HCT116 (cell line): ENCODE measurements around the gene SIRPB2. TPM values are rescaled to one million over a fixed set of nuclear protein-coding genes. Genes with fewer than 3 reads are reported as not detected.

ENCODE experiments used
- ATAC-seq: fragments of 200-7000 bp; cut with Tn5 transposase; 2 replicates; pipeline ENCODE4 v1.9.1; 2020; ENCODE audit warnings: mild to moderate bottlenecking, moderate library complexity
- BruUV-seq: library from RNA; stranded (reverse); fragments of 400-500 nt; replicated peaks from 2 replicates; lab custom pipeline; 2021; lab: Mats Ljungman, UMichigan
- CTCF ChIA-PET: fragments of 300-600 bp; sonication (Branson Sonifier 250); formaldehyde crosslinking; loops from one replicate; lab custom pipeline; 2021; ENCODE audit warnings: antibody characterized with exemption; lab: Charles Lee
- POLR2A ChIA-PET: fragments of 300-600, 350-600 bp; sonication (Branson Sonifier 250); formaldehyde crosslinking; loops from one replicate; lab custom pipeline; 2021; ENCODE audit warnings: antibody characterized with exemption; lab: Charles Lee
- RAD21 ChIA-PET, 2 experiments: fragments of 300-600 bp; sonication (Branson Sonifier 250); formaldehyde crosslinking; loops; one replicate each; lab custom pipeline; 2023; ENCODE audit warnings: low total read pairs in 2 of 2; ENCODE audit not compliant: uncharacterized antibody in 2 of 2, unreplicated experiment in 2 of 2, low non-redundant PET in 1 of 2; lab: Charles Lee
- DNase-seq: peaks from one replicate; pipeline ENCODE4 v3.0.0-alpha.2; 2010; ENCODE audit warnings: low read depth, low spot score
- H2AFZ ChIP-seq: fragments of 200-600 bp; shearing (Covaris generic), sonication (generic); 2 replicates; pipeline ENCODE4 v1.6.1; 2017; ENCODE audit warnings: low read depth, mixed run types, mixed read lengths, antibody characterized with exemption, low read length; ENCODE audit not compliant: poor library complexity, severe bottlenecking
- H3K27ac ChIP-seq: 2 replicates; pipeline ENCODE4 v1.5.1; 2012; ENCODE audit warnings: low read depth, low read length
- H3K27me3 ChIP-seq: fragments of 200-600 bp; sonication (generic); 2 replicates; pipeline ENCODE4 v1.6.1; 2016; ENCODE audit warnings: mixed run types, low read length, mixed read lengths; ENCODE audit not compliant: insufficient read depth
- H3K36me3 ChIP-seq, 2 experiments: fragments of 200-500 bp in 1 of 2; fragments of 200-600 bp in 1 of 2; sonication (Bioruptor generic) in 1 of 2; sonication (generic) in 1 of 2; 2 replicates each; pipeline versions ENCODE4 v1.5.1 to v1.6.1; 2014 to 2016; ENCODE audit warnings: low read length in 2 of 2, inconsistent platforms in 1 of 2, mixed read lengths in 1 of 2, mixed run types in 1 of 2; ENCODE audit not compliant: insufficient read depth in 2 of 2, control insufficient read depth in 1 of 2
- H3K4me1 ChIP-seq, 2 experiments: fragments of 200-600 bp in 1 of 2; sonication (generic) in 1 of 2; 2 replicates each; pipeline versions ENCODE4 v1.5.1 to v1.6.1; 2012 to 2017; ENCODE audit warnings: low read length in 2 of 2, inconsistent platforms in 1 of 2, mild to moderate bottlenecking in 1 of 2, mixed read lengths in 1 of 2, mixed run types in 1 of 2, moderate library complexity in 1 of 2; ENCODE audit not compliant: insufficient read depth in 2 of 2, control insufficient read depth in 1 of 2
- H3K4me2 ChIP-seq: fragments of 200-600 bp; sonication (generic); 2 replicates; pipeline ENCODE4 v1.6.1; 2017; ENCODE audit warnings: mixed run types, low read length, mixed read lengths
- H3K4me3 ChIP-seq, 2 experiments: fragments of 200-600 bp in 1 of 2; sonication (generic) in 1 of 2; replicated peaks in 1 of 2; 2 replicates each; pipeline ENCODE4 v1.5.1; 2011 to 2016; ENCODE audit warnings: low read length in 2 of 2, control low read depth in 1 of 2, low read depth in 1 of 2, mild to moderate bottlenecking in 1 of 2, mixed read lengths in 1 of 2, mixed run types in 1 of 2
- H3K79me2 ChIP-seq: fragments of 200-600 bp; sonication (generic); 2 replicates; pipeline ENCODE4 v1.6.1; 2017; ENCODE audit warnings: mild to moderate bottlenecking, mixed run types, low read length, moderate library complexity, mixed read lengths; ENCODE audit not compliant: insufficient read depth
- H3K9ac ChIP-seq: fragments of 200-600 bp; sonication (generic); 2 replicates; pipeline ENCODE4 v1.6.1; 2016; ENCODE audit warnings: low read length, mixed read lengths
- H3K9me2 ChIP-seq: fragments of 200-600 bp; sonication (generic), shearing (Covaris generic); 2 replicates; pipeline ENCODE4 v1.6.1; 2017; ENCODE audit warnings: mixed run types, mild to moderate bottlenecking, moderate library complexity; ENCODE audit not compliant: insufficient read depth
- H3K9me3 ChIP-seq, 2 experiments: fragments of 200-500 bp in 1 of 2; fragments of 200-600 bp in 1 of 2; sonication (Bioruptor generic) in 1 of 2; sonication (generic) in 1 of 2; 2 replicates each; pipeline ENCODE4 v1.6.1; 2014 to 2017; ENCODE audit warnings: low read length in 2 of 2, mixed read lengths in 2 of 2, inconsistent platforms in 1 of 2, low read depth in 1 of 2, mild to moderate bottlenecking in 1 of 2, mixed run types in 1 of 2, moderate library complexity in 1 of 2; ENCODE audit not compliant: control insufficient read depth in 1 of 2, insufficient read depth in 1 of 2
- H4K20me1 ChIP-seq: fragments of 200-600 bp; sonication (generic), shearing (Covaris generic); 2 replicates; pipeline ENCODE4 v1.6.1; 2017; ENCODE audit warnings: mixed run types, mild to moderate bottlenecking, moderate library complexity; ENCODE audit not compliant: insufficient read depth
- CEBPB ChIP-seq: IDR thresholded peaks from 2 replicates; pipeline ENCODE4 v1.6.1; 2012; ENCODE audit warnings: low read depth
- CTCF ChIP-seq, 3 experiments: fragments of 200-600 bp in 1 of 3; sonication (generic) in 1 of 3; IDR thresholded peaks in 2 of 3; conservative IDR thresholded peaks in 1 of 3; 2 replicates each; pipeline ENCODE4 v1.5.1; 2012 to 2017; ENCODE audit warnings: low read depth in 2 of 3, low read length in 2 of 3, antibody characterized with exemption in 1 of 3, borderline replicate concordance in 1 of 3, control low read depth in 1 of 3, mild to moderate bottlenecking in 1 of 3, mixed read lengths in 1 of 3, mixed run types in 1 of 3, moderate library complexity in 1 of 3; ENCODE audit not compliant: insufficient read depth in 1 of 3
- ELF1 ChIP-seq: IDR thresholded peaks from 2 replicates; pipeline ENCODE4 v1.6.1; 2012; ENCODE audit warnings: low read depth, borderline replicate concordance
- EZH2 ChIP-seq: fragments of 200-600 bp; sonication (generic); IDR thresholded peaks from 2 replicates; pipeline ENCODE4 v1.6.1; 2017; ENCODE audit warnings: antibody characterized with exemption, mixed run types
- JUND ChIP-seq: IDR thresholded peaks from 2 replicates; pipeline ENCODE4 v1.6.1; 2012
- POLR2A ChIP-seq: IDR thresholded peaks from 2 replicates; pipeline ENCODE4 v1.7.0; 2011; ENCODE audit warnings: borderline replicate concordance; ENCODE audit not compliant: insufficient read depth, insufficient read length; ENCODE audit errors: extremely low read depth
- POLR2AphosphoS5 ChIP-seq: IDR thresholded peaks from 2 replicates; pipeline ENCODE4 v1.6.1; 2011; ENCODE audit warnings: mild to moderate bottlenecking, low read depth, low read length, moderate library complexity
- RAD21 ChIP-seq: IDR thresholded peaks from 2 replicates; pipeline ENCODE4 v1.6.1; 2012; ENCODE audit warnings: low read depth, mild to moderate bottlenecking
- REST ChIP-seq: IDR thresholded peaks from 2 replicates; pipeline ENCODE4 v1.6.1; 2012; ENCODE audit warnings: low read depth
- SIN3A ChIP-seq: IDR thresholded peaks from 2 replicates; pipeline ENCODE4 v1.6.1; 2012; ENCODE audit warnings: low read depth
- SRF ChIP-seq: IDR thresholded peaks from 2 replicates; pipeline ENCODE4 v1.6.1; 2012; ENCODE audit warnings: low read depth
- TCF7L2 ChIP-seq: IDR thresholded peaks from 2 replicates; pipeline ENCODE4 v1.7.0; 2011; ENCODE audit warnings: borderline replicate concordance, inconsistent platforms; ENCODE audit not compliant: insufficient read depth, insufficient read length; ENCODE audit errors: extremely low read depth
- YY1 ChIP-seq: IDR thresholded peaks from 2 replicates; pipeline ENCODE4 v1.6.1; 2011; ENCODE audit warnings: low read length, low read depth, moderate library complexity, mild to moderate bottlenecking; ENCODE audit not compliant: insufficient replicate concordance; ENCODE audit errors: extremely low read depth
- ZBTB33 ChIP-seq: IDR thresholded peaks from 2 replicates; pipeline ENCODE4 v1.6.1; 2011; ENCODE audit warnings: mild to moderate bottlenecking, low read length, moderate library complexity; ENCODE audit not compliant: insufficient replicate concordance; ENCODE audit errors: extremely low read depth
- ZFX ChIP-seq: fragments of 450-650 bp; IDR thresholded peaks from 2 replicates; pipeline ENCODE4 v1.6.1; 2017
- intact Hi-C: fragments of 100-400 bp; cut with micrococcal nuclease; formaldehyde crosslinking; loops from 2 replicates; pipeline ENCODE4 v1.10.0; 2022
- total RNA-seq: library from RNA; stranded (reverse); gene quantifications from one replicate; pipeline ENCODE4 v1.2.1, GENCODE V29; 2021; ENCODE audit not compliant: unreplicated experiment
- TF ChIP-seq, protein P1 (sequence below): IDR thresholded peaks from 2 replicates; pipeline ENCODE4 v1.6.1; 2012

The SIRPB2 gene
- total RNA-seq, 1 experiment from 2014 or later: not detected

DNA sequence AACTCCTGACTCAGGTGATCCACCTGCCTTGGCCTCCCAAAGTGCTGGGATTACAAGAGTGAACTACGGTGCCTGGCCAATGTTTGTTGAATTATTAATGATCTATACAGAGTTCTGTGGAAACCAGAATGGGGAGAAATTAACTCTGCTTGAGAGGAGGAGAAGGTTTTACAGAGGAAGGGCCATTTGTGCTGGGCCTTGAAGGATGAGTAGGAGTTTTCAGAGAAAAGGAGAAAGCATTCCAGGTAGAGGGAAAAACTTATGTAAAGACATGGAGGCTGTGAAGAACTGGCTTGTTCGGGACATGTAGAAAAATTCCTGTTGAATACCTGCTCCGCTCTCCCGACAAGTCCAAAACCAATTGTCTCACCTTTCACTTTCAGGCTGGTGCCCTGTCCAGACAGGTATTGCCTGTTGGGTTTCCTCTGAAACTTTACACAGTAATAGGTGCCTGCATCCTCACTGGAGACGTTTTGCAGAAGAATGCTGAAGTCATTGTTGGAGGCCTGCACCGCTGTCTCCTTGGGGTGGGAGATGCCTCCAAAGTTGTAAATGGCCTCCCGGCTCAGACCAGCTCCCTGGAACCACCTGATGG lies 13.2 kb downstream of the SIRPB2 start:
- ATAC-seq (0 out of 2 replicates have a peak, but pooled peaks have one; percentile 11), DNase-seq (no peak)
- peak overlapping the region in 1 of 2 experiments; percentile 5; a peak in 1 of 4 replicates for H3K4me3 ChIP-seq
- no peaks in the 10 kb centered on the region for H3K27me3 ChIP-seq
- peak overlapping the region; percentile 65 for H3K4me2 ChIP-seq
- intact Hi-C loops: no loop called here
- no peaks in the 10 kb centered on the region for H3K9me2 ChIP-seq
- no peaks in the 10 kb centered on the region for H4K20me1 ChIP-seq
- RAD21 ChIA-PET: no interaction called here
- H2AFZ ChIP-seq: peak overlapping the region; percentile 73
- H3K79me2 ChIP-seq: no peaks in the 10 kb centered on the region
- POLR2A ChIA-PET: interaction anchor here (1.2 kb wide), 1 partner anchor 12 kb away, joined by 4 read pairs; no protein-coding TSS in a partner anchor
- peaks cover 5 to 26% of the 10 kb centered on the region in 2 experiments; a peak in 3 of 4 replicates for H3K4me1 ChIP-seq
- H3K27ac ChIP-seq: no peak overlapping the region
- no peaks in the 10 kb centered on the region for H3K36me3 ChIP-seq
- peak overlapping the region; percentile 9; the same call in 1 of the 2 replicates for H3K9ac ChIP-seq
- no TSS peak for BruUV-seq
- CTCF ChIA-PET: interaction anchor here (1.1 to 2.8 kb wide), 3 partner anchors 11 to 299 kb away, joined by 5 to 16 read pairs (median 5); partner anchors contain the start of gene NSFL1C
- TF ChIP-seq JUND (no peak), ZFX (no peak), ELF1 (no peak), REST (no peak), CTCF (IDR thresholded peaks at IDR 0.05 in 2 of 3, conservative IDR thresholded peaks at IDR 0.05 in 1 of 3; ENCODE audit: borderline replicate concordance in 1 of 3, insufficient read depth in 1 of 3, low read depth in 2 of 3, low read length in 2 of 3) (no peak), CEBPB (no peak), POLR2A (no peak), SIN3A (no peak), ZBTB33 (no peak), POLR2AphosphoS5 (no peak), SRF (no peak), RAD21 (no peak), TCF7L2 (no peak), YY1 (no peak), EZH2 (no peak)
- TF ChIP-seq, protein P1, sequence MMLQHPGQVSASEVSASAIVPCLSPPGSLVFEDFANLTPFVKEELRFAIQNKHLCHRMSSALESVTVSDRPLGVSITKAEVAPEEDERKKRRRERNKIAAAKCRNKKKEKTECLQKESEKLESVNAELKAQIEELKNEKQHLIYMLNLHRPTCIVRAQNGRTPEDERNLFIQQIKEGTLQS: no peak
- no peaks in the 10 kb centered on the region for H3K9me3 ChIP-seq
